WTC11 (cell line): ENCODE measurements around the gene CNOT6. TPM values are rescaled to one million over a fixed set of nuclear protein-coding genes. Genes with fewer than 3 reads are reported as not detected.
"Not testable (repeated sequence)": the region's sequence is repeated elsewhere in the genome, so short reads cannot be mapped to it uniquely, and the experiment has no call there.

Experiments
- ATAC-seq: fragments of 200-7000 bp; cut with Tn5 transposase; 2 replicates; pipeline ENCODE4 v1.10.0; 2021; ENCODE audit warnings: mild to moderate bottlenecking, moderate library complexity
- CTCF ChIA-PET: fragments of 300-600 bp; sonication (Branson Sonifier 250); formaldehyde crosslinking; loops from one replicate; lab custom pipeline; 2021; ENCODE audit warnings: antibody characterized with exemption; lab: Charles Lee
- POLR2A ChIA-PET: fragments of 350-600 bp; sonication (Branson Sonifier 250); formaldehyde crosslinking; loops from one replicate; lab custom pipeline; 2021; ENCODE audit warnings: antibody characterized with exemption; lab: Charles Lee
- DNase-seq: peaks from one replicate; pipeline ENCODE4 v3.0.0; 2021; ENCODE audit warnings: low spot score
- H3K27ac Mint-ChIP-seq: 2 replicates; pipeline ENCODE4 v1.8.0; 2021; ENCODE audit warnings: mixed read lengths
- H3K27me3 Mint-ChIP-seq: 2 replicates; pipeline ENCODE4 v1.8.0; 2021; ENCODE audit warnings: low read depth, mild to moderate bottlenecking, moderate library complexity, mixed read lengths
- H3K36me3 Mint-ChIP-seq: 2 replicates; pipeline ENCODE4 v1.8.0; 2021; ENCODE audit warnings: mixed read lengths
- H3K4me1 Mint-ChIP-seq: 2 replicates; pipeline ENCODE4 v1.8.0; 2022; ENCODE audit warnings: mixed read lengths
- H3K4me3 Mint-ChIP-seq: 2 replicates; pipeline ENCODE4 v1.8.0; 2021; ENCODE audit warnings: mild to moderate bottlenecking, moderate library complexity, mixed read lengths
- H3K9me3 Mint-ChIP-seq: 2 replicates; pipeline ENCODE4 v1.8.0; 2021; ENCODE audit warnings: mixed read lengths
- ARID4B ChIP-seq: sonication (generic); formaldehyde crosslinking; IDR thresholded peaks from 2 replicates; pipeline ENCODE4 v1.8.0; 2023; ENCODE audit warnings: missing genetic modification reagents, mild to moderate bottlenecking, borderline replicate concordance
- ATF1 ChIP-seq: sonication (generic); formaldehyde crosslinking; IDR thresholded peaks from 2 replicates; pipeline ENCODE4 v1.8.1; 2023; ENCODE audit warnings: mild to moderate bottlenecking, moderate library complexity, missing genetic modification reagents
- CREM ChIP-seq: sonication (generic); formaldehyde crosslinking; IDR thresholded peaks from 2 replicates; pipeline ENCODE4 v1.8.1; 2022; ENCODE audit warnings: mild to moderate bottlenecking, missing genetic modification reagents, moderate library complexity
- E2F5 ChIP-seq: sonication (generic); formaldehyde crosslinking; IDR thresholded peaks from 2 replicates; pipeline ENCODE4 v1.8.1; 2022; ENCODE audit warnings: mild to moderate bottlenecking, moderate library complexity, missing genetic modification reagents
- EMX1 ChIP-seq: fragments of 250-450 bp; sonication (Bioruptor Pico); IDR thresholded peaks from 2 replicates; pipeline ENCODE4 v1.8.0; 2021; ENCODE audit warnings: mild to moderate bottlenecking
- ESRRA ChIP-seq: sonication (generic); formaldehyde crosslinking; IDR thresholded peaks from 2 replicates; pipeline ENCODE4 v1.8.1; 2022; ENCODE audit warnings: mild to moderate bottlenecking, missing genetic modification reagents, borderline replicate concordance
- JAZF1 ChIP-seq: fragments of 250-450 bp; sonication (Bioruptor Pico); IDR thresholded peaks from 2 replicates; pipeline ENCODE4 v1.9.0; 2021; ENCODE audit warnings: moderate library complexity, mild to moderate bottlenecking, inconsistent platforms
- OVOL2 ChIP-seq: fragments of 250-450 bp; sonication (Bioruptor Pico); IDR thresholded peaks from 2 replicates; pipeline ENCODE4 v1.9.0; 2021; ENCODE audit warnings: mild to moderate bottlenecking, borderline replicate concordance
- RORB ChIP-seq: fragments of 250-450 bp; sonication (Bioruptor Pico); IDR thresholded peaks from 2 replicates; pipeline ENCODE4 v1.9.0; 2021; ENCODE audit warnings: mild to moderate bottlenecking
- SMAD3 ChIP-seq: sonication (generic); formaldehyde crosslinking; IDR thresholded peaks from 2 replicates; pipeline ENCODE4 v1.8.0; 2022; ENCODE audit warnings: missing genetic modification reagents, mild to moderate bottlenecking, borderline replicate concordance
- SP1 ChIP-seq: sonication (generic); formaldehyde crosslinking; conservative IDR thresholded peaks from 2 replicates; pipeline ENCODE4 v1.8.1; 2022; ENCODE audit warnings: missing genetic modification reagents
- TEAD1 ChIP-seq: sonication (generic); formaldehyde crosslinking; IDR thresholded peaks from 2 replicates; pipeline ENCODE4 v1.8.0; 2022; ENCODE audit warnings: mild to moderate bottlenecking, missing genetic modification reagents
- ZBTB21 ChIP-seq: sonication (generic); formaldehyde crosslinking; IDR thresholded peaks from 2 replicates; pipeline ENCODE4 v1.8.1; 2023; ENCODE audit warnings: mild to moderate bottlenecking, missing genetic modification reagents, borderline replicate concordance
- ZMAT4 ChIP-seq: fragments of 250-450 bp; sonication (Bioruptor Pico); IDR thresholded peaks from 2 replicates; pipeline ENCODE4 v1.9.0; 2021; ENCODE audit warnings: mild to moderate bottlenecking
- ZNF317 ChIP-seq: sonication (generic); formaldehyde crosslinking; IDR thresholded peaks from 2 replicates; pipeline ENCODE4 v1.8.1; 2023; ENCODE audit warnings: low read depth, mild to moderate bottlenecking, moderate library complexity, missing genetic modification reagents, borderline replicate concordance
- total RNA-seq: library from RNA; stranded (reverse); gene quantifications from 3 replicates; pipeline ENCODE4 v1.2.3, GENCODE V29; 2021
- TF ChIP-seq, protein P1 (sequence below): sonication (generic); formaldehyde crosslinking; IDR thresholded peaks from 2 replicates; pipeline ENCODE4 v1.8.0; 2022; ENCODE audit warnings: mild to moderate bottlenecking, missing genetic modification reagents
- TF ChIP-seq, protein P2 (sequence below): sonication (generic); formaldehyde crosslinking; IDR thresholded peaks from 2 replicates; pipeline ENCODE4 v1.8.1; 2022; ENCODE audit warnings: low read depth, mild to moderate bottlenecking, moderate library complexity, missing genetic modification reagents, borderline replicate concordance
- TF ChIP-seq, protein P3 (sequence below): sonication (generic); formaldehyde crosslinking; IDR thresholded peaks from 2 replicates; pipeline ENCODE4 v1.8.1; 2023; ENCODE audit warnings: mild to moderate bottlenecking, missing genetic modification reagents

The CNOT6 gene
- total RNA-seq, 1 experiment from 2014 or later, result 41.0 TPM

DNA sequence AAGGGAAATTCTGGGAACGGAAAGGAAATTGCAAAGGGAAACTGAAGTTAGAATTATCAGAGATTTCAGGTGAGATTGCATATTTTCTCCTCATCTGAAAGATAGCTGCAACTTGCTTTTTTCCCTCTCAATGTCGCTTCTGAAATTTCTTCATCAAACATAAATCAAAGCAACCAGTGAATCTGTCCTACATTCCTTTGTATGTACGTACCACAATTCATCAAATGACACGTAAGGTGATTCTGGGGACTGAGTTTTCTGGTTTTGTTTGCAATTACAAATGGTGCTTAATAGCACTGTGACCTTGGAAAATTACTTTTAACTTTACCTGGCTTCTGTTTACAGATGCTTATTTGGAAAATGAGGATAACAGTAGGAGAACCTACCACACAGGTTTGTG lies 21.9 kb upstream of the CNOT6 start:
- Mint-ChIP-seq H3K4me1 (peaks cover 8% of the 10 kb centered on the region), H3K4me3 (no peak overlapping the region), H3K27me3 (peaks cover 2% of the 10 kb centered on the region; the same call in 1 of the 2 replicates), H3K36me3 (no peaks in the 10 kb centered on the region), H3K27ac (no peak overlapping the region), H3K9me3 (peaks cover 3% of the 10 kb centered on the region; the same call in 1 of the 2 replicates)
- TF ChIP-seq ZNF317 (no peak), JAZF1 (CRISPR knock-in tag) (no peak), SMAD3 (CRISPR knock-in tag) (no peak), ATF1 (CRISPR knock-in tag) (no peak), E2F5 (CRISPR knock-in tag) (no peak), CREM (CRISPR knock-in tag) (no peak)
- TF ChIP-seq, protein P1, sequence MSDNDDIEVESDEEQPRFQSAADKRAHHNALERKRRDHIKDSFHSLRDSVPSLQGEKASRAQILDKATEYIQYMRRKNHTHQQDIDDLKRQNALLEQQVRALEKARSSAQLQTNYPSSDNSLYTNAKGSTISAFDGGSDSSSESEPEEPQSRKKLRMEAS (CRISPR knock-in tag), result no peak
- DNase-seq, result no peak
- no peak for ATAC-seq
- POLR2A ChIA-PET, result no interaction called here
- CTCF ChIA-PET, result interaction anchor here (0.9 to 6.1 kb wide), 9 partner anchors 13 to 271 kb away, joined by 4 to 47 read pairs (median 17); partner anchors contain the start of gene MAPK9

DNA sequence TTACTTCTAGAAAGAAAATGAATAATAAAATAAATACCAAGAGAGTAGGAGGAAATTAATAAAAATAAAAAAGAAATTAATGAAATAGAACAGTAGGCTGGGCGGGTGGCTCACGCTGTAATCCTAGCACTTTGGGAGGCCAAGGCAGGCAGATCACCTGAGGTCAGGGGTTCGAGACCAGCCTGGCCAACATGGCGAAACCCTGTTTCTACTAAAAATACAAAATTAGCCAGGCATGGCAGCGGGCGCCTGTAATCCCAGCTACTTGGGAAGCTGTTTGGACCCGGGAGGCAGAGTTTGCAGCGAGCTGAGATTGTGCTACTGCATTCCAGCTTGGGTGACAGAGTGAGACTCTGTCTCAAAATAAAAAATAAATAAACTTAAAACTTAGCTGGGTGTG lies 20.8 kb upstream of the CNOT6 start:
- CTCF ChIA-PET, result interaction anchor here (0.6 to 6.1 kb wide), 13 partner anchors 11 to 383 kb away, joined by 3 to 47 read pairs (median 4); partner anchors contain the start of genes MAPK9 and RASGEF1C

GRCh38 chr5:180474569-180474968 lies 19.6 kb upstream of the CNOT6 start:
- Mint-ChIP-seq H3K27me3 (peaks cover 2% of the 10 kb centered on the region; the same call in 1 of the 2 replicates), H3K4me3 (no peak overlapping the region), H3K4me1 (peaks cover 8% of the 10 kb centered on the region), H3K36me3 (no peaks in the 10 kb centered on the region), H3K27ac (no peak overlapping the region), H3K9me3 (peaks cover 3% of the 10 kb centered on the region; the same call in 1 of the 2 replicates)
- TF ChIP-seq ESRRA (CRISPR knock-in tag) (no peak), TEAD1 (no peak), RORB (CRISPR knock-in tag) (no peak), OVOL2 (CRISPR knock-in tag) (no peak), ZMAT4 (CRISPR knock-in tag) (no peak), SP1 (CRISPR knock-in tag) (no peak), ARID4B (CRISPR knock-in tag) (no peak), ZBTB21 (CRISPR knock-in tag) (no peak), EMX1 (CRISPR knock-in tag) (no peak)
- TF ChIP-seq, protein P2, sequence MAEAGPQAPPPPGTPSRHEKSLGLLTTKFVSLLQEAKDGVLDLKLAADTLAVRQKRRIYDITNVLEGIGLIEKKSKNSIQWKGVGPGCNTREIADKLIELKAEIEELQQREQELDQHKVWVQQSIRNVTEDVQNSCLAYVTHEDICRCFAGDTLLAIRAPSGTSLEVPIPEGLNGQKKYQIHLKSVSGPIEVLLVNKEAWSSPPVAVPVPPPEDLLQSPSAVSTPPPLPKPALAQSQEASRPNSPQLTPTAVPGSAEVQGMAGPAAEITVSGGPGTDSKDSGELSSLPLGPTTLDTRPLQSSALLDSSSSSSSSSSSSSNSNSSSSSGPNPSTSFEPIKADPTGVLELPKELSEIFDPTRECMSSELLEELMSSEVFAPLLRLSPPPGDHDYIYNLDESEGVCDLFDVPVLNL (CRISPR knock-in tag), result no peak
- TF ChIP-seq, protein P3, sequence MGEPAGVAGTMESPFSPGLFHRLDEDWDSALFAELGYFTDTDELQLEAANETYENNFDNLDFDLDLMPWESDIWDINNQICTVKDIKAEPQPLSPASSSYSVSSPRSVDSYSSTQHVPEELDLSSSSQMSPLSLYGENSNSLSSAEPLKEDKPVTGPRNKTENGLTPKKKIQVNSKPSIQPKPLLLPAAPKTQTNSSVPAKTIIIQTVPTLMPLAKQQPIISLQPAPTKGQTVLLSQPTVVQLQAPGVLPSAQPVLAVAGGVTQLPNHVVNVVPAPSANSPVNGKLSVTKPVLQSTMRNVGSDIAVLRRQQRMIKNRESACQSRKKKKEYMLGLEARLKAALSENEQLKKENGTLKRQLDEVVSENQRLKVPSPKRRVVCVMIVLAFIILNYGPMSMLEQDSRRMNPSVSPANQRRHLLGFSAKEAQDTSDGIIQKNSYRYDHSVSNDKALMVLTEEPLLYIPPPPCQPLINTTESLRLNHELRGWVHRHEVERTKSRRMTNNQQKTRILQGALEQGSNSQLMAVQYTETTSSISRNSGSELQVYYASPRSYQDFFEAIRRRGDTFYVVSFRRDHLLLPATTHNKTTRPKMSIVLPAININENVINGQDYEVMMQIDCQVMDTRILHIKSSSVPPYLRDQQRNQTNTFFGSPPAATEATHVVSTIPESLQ (CRISPR knock-in tag), result no peak
- CTCF ChIA-PET, result interaction anchor here (0.9 to 1.6 kb wide), 3 partner anchors 10 to 146 kb away, joined by 4 to 8 read pairs (median 4); no protein-coding TSS in a partner anchor
- DNase-seq, result no peak
- no peak for ATAC-seq
- POLR2A ChIA-PET, result no interaction called here

More for the DNA sequence above, 20.8 kb upstream of the CNOT6 start:
- POLR2A ChIA-PET, result interaction anchor here (0.6 kb wide), 1 partner anchor 20 kb away, joined by 3 read pairs; no protein-coding TSS in a partner anchor
- DNase-seq, H3K4me3 Mint-ChIP-seq, H3K36me3 Mint-ChIP-seq, ATAC-seq, H3K27ac Mint-ChIP-seq, H3K9me3 Mint-ChIP-seq, H3K4me1 Mint-ChIP-seq, H3K27me3 Mint-ChIP-seq: not testable (repeated sequence)

DNA sequence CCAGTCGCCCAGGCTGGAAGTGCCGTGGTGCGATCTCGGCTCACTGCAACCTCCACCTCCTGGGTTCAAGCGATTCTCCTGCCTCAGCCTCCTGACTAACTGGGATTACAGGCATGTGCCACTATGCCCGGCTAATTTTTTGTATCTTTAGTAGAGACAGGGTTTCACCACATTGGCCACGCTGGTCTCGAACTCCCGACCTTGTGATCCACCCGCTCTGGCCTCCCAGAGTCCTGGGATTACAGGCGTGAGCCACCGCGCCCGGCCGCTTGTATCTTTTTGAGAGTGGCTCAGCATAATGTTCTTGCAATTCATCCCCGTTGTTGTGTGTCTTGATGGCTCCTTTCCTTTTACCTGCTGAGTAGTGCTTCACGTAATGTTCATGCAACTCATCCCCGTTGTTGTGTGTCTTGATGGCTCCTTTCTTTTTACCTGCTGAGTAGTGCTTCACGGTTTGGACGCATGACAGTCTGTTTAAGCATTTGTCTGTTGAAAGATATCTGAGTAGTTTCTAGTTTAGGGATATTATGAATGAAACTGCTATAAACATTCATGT lies 18.1 kb upstream of the CNOT6 start:
- H3K36me3 Mint-ChIP-seq, H3K9me3 Mint-ChIP-seq, H3K27me3 Mint-ChIP-seq, ATAC-seq, H3K27ac Mint-ChIP-seq, H3K4me1 Mint-ChIP-seq, POLR2A ChIA-PET, DNase-seq, H3K4me3 Mint-ChIP-seq: not testable (repeated sequence)
- CTCF ChIA-PET, result interaction anchor here (0.9 kb wide), 1 partner anchor 43 kb away, joined by 4 read pairs; no protein-coding TSS in a partner anchor
